ENCODE results near the gene MTCL1.

The MTCL1 gene

DNA sequence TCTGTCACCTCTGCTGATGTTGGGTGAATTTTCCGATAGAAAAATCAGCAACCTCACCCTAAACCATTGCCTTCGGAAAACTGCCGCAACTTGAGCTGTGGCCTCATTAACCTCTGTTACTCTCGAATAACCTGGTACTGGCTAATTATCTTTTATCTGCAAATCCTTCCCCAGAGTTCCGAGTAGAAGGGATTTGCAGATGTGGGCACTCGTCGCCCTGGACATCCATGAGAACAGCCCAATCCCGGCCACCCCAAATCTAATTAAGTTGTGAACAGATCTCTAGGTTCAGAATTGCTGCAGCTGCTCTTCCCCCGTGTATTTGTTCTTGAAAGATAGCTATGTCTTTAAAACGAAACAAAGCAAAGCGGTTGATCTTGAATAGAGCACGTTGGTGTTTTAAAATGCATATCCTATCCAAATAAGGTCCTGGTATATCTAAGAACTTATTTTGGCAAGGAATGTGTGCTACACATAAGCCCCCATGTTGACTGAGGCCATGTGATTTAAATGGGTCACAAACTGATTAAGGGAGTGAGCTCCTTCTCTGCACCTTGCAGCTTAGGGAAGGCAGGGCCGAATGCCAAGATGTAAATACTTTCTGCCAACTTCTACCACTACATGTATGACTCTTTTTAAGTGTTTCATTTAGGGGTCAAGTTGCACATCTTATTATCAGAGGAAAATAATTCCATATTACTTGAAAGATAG lies 88.2 kb downstream of the MTCL1 start:
- DNase-seq (ENCODE audit: low read depth in 2 of 2) = no peak

GRCh38 chr18:8794156-8794933 lies 89.0 kb downstream of the MTCL1 start:
- no peak for DNase-seq (ENCODE audit: low read depth in 2 of 2)

GRCh38 chr18:8794934-8795280 lies 89.6 kb downstream of the MTCL1 start:
- no peak for DNase-seq (ENCODE audit: low read depth in 2 of 2)

- no peak for DNase-seq (ENCODE audit: low read depth in 2 of 2)
Measured at GRCh38 chr18:8795586-8796325, 90.4 kb downstream of the MTCL1 start.

- DNase-seq (ENCODE audit: low read depth in 2 of 2) = no peak
Measured at GRCh38 chr18:8797206-8797605, 91.8 kb downstream of the MTCL1 start.

GRCh38 chr18:8799001-8799400 lies 93.6 kb downstream of the MTCL1 start:
- no peak for DNase-seq (ENCODE audit: low read depth in 2 of 2)

- no peak for DNase-seq (ENCODE audit: low read depth in 2 of 2)
Measured at GRCh38 chr18:8799596-8800441, 94.5 kb downstream of the MTCL1 start.

DNA sequence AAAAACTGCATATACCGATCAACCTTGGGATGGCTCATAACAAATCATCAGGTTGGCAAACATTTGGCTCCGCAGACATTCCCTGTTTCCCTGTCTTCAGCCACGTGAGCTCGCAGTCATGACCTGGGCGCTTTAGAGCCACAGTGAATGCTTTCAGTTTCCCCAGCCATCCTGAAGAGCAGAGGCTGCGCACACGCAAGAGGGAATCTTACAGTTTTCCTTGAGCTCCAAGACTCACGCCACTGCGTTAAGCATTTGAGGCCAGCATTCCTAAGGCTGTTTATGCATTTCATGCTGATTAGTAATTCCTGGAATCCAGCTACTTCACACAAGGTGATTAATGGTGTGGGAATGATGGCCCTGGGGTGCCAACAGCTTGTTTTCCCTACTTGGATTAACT lies 95.1 kb downstream of the MTCL1 start:
- DNase-seq (ENCODE audit: low read depth in 2 of 2) = no peak

DNA sequence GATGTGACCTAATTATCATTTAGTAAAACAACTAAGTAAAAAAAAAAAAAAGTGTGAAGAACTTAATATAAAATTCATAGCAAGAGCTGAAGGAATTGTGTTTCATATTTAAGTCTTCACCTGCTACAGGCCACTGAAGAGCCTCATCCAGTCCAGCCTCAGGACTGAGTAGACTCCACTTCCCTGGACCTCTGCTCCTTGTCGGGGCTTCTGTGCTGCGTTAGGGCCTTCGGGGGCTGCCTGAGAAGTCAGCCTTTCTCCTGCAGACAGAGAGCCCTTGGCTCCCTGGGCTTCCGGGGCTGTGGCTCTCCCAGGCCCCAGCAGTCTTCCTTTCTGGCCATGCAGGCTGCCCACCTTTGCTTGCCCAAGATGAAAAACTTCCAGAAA lies 95.5 kb downstream of the MTCL1 start:
- DNase-seq (ENCODE audit: low read depth in 2 of 2) = no peak

GRCh38 chr18:8801263-8801901 lies 96.0 kb downstream of the MTCL1 start:
- DNase-seq (ENCODE audit: low read depth in 2 of 2) = no peak

DNA sequence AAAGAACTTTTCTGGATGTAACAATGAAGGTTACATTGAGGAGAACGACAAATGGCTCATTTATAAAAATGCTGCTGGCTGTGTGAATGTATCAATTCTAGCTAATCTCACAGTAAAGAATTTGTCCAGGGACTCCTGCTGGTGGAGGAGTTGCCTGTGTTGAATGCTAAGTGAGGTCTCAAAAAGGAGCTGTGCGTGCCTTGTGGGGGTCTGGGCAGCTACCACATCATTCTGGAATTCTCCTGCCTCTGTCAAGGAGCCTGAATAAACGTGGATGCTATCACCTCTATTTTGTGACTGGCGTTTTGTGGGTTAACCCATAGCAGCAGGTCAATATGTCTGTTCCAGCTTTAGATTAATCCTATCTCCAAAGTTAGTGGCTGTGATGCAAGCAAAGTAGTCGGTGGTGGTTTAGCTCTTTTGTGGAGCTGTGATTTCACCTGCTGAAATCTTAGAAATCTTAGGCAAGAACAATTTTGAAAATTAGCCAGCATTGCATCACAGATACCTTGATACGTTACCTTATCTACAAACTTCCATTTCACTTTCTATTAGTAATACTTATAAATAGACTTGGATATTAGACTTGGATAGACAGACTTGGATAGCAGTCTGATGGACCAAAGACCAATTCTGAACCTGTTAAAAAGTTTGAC lies 96.8 kb downstream of the MTCL1 start:
- no peak for DNase-seq (ENCODE audit: low read depth in 2 of 2)

DNA sequence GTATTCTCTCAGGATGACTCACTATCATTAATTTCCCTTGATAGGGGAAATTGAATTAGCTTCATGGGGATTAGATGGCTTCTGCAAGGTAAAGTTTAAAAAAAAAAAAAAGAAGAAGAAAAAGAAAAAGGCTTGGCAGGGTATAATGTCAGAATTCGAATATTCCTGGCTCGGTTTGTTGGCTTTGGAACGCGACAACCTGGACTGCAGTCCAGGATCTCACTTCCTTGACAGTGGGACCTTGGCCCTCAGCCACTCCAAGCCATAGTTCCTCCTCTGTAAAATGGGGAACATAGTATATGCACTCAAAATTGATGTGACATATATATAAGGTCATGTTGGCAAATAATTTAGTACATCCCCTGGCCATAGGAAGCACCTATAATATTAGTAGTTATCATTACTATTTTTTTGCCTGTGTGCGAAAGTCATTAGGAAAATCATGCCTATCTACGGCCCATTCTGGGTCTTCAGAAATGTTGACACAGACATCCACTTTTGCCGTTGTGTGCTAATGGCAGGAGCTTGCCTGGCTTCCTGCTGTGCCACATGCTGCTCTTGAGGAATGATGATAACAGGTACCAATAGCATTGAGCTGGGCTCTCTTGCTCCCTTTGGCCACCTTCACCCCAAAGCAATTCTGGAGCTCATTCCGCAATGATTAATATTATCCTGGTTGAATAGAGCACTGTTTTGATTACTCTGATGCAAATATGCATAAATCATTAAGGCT lies 97.9 kb downstream of the MTCL1 start:
- no peak for DNase-seq (ENCODE audit: low read depth in 2 of 2)

GRCh38 chr18:8803957-8804356 lies 98.6 kb downstream of the MTCL1 start:
- DNase-seq (ENCODE audit: low read depth in 2 of 2) = no peak

DNA sequence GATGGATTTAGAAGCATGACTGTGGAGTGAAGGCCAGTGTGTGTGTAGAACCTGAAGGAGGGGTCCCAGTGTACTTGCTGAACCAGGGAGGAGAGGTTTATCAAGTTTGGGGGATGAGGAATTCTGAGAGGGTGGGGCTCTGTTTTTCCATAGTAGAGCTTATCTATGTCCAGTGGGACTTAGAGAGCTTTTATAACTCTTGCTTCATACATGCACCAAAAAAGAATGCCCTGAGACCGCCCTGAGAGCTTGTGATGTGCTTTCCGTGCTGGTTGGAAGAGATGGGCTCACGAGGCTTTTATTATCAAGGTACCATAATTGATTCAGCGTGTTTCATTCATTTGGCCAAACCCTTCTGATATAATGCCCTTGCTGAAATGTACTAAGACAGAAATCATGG lies 100.2 kb downstream of the MTCL1 start:
- DNase-seq (ENCODE audit: low read depth in 2 of 2) = no peak

DNA sequence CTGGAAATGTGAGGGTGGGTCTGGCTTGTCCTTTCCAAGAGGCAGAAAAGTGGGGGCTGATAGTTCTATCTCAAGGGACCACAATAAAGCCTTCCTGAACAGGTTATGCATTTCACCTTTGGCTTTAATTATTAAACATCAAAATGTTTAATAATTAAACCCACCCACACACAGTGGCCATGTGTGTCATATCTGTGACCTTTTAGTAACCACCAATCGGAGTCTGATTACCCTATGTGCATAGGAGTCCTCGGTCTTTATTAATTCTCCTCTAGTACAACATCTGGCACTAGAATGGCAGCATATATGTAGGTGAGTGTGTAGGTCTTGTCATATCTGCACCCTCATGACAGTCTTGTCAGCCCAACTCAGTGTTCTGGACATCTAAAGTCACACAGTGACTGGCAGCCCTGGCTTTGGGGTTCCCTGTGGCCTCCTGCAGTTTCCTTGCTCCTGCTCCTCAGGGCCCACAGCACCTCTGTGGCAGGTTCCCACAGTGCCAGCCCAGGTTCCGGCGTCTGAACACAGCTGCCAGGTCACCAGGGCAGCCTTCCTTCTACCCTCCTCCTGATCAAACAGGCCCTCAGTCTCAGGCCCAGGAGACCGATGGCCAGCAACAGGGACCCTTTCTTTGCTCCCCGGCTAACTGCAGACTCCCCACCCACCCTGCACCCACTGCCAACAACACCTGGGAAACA lies 100.9 kb downstream of the MTCL1 start:
- no peak for DNase-seq (ENCODE audit: low read depth in 2 of 2)

- DNase-seq (ENCODE audit: low read depth in 2 of 2) = no peak
Measured at GRCh38 chr18:8806798-8807487, 101.6 kb downstream of the MTCL1 start.

DNA sequence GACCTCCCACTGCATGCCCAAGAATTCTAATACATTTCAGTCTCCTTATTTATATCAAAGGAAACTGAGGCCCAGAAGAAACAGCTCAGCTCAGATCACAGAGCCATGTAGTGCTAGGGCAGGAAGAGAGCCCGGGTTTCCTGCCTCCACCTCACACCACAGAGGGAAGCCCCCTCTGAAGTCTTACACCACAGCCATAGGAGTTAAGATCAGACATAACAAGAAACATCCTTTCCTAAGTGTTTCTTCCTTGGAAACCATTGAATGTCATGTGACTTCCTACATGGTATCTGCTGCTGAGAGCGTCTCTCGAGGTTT lies 102.1 kb downstream of the MTCL1 start:
- no peak for DNase-seq (ENCODE audit: low read depth in 2 of 2)

GRCh38 chr18:8808001-8808400 lies 102.6 kb downstream of the MTCL1 start:
- DNase-seq (ENCODE audit: low read depth in 2 of 2) = no peak

GRCh38 chr18:8809514-8809913 lies 104.2 kb downstream of the MTCL1 start:
- no peak for DNase-seq (ENCODE audit: low read depth in 2 of 2)

Measured in stimulated activated CD8-positive, alpha-beta memory T cell treated with anti-CD3 and anti-CD28 coated beads, Interleukin-2, amount 100 ng/mL, for 1 hour (primary cell).